Fibroblast of lung (primary cell): ENCODE measurements around the gene KIAA1217. TPM values are rescaled to one million over a fixed set of nuclear protein-coding genes. Genes with fewer than 3 reads are reported as not detected.

ENCODE experiments used
- DNase-seq, 2 donors: peaks; one replicate each; pipeline versions ENCODE4 v3.0.0 to v3.0.0-alpha.2; 2010; ENCODE audit warnings: low read depth in 2 of 2
- H2AFZ ChIP-seq: 2 replicates; pipeline ENCODE4 v1.5.1; 2012; ENCODE audit warnings: low read length, control low read depth, inconsistent platforms
- H3K27ac ChIP-seq: 2 replicates; pipeline ENCODE4 v1.5.1; 2011; ENCODE audit warnings: low read length, control low read depth; ENCODE audit not compliant: insufficient read depth
- H3K27me3 ChIP-seq: 2 replicates; pipeline ENCODE4 v1.5.1; 2011; ENCODE audit warnings: mild to moderate bottlenecking, low read length; ENCODE audit not compliant: control insufficient read depth, insufficient read depth
- H3K36me3 ChIP-seq: 2 replicates; pipeline ENCODE4 v1.5.1; 2011; ENCODE audit warnings: low read length; ENCODE audit not compliant: control insufficient read depth, insufficient read depth
- H3K4me1 ChIP-seq: 2 replicates; pipeline ENCODE4 v1.5.1; 2011; ENCODE audit warnings: low read length; ENCODE audit not compliant: control insufficient read depth, insufficient read depth; ENCODE audit errors: extremely low read depth
- H3K4me2 ChIP-seq: 2 replicates; pipeline ENCODE4 v1.5.1; 2011; ENCODE audit warnings: low read length, control low read depth; ENCODE audit not compliant: insufficient read depth; ENCODE audit errors: extremely low read depth
- H3K4me3 ChIP-seq, 4 experiments: fragments of 200-600 bp in 1 of 4; sonication (generic) in 1 of 4; replicated peaks in 1 of 4; 2 replicates each; pipeline ENCODE4 v1.5.1; 2011 to 2016; ENCODE audit warnings: low read length in 4 of 4, low read depth in 3 of 4, mild to moderate bottlenecking in 3 of 4, control low read depth in 2 of 4, inconsistent platforms in 1 of 4, mixed read lengths in 1 of 4; ENCODE audit not compliant: insufficient read depth in 1 of 4; ENCODE audit errors: control extremely low read depth in 1 of 4
- H3K79me2 ChIP-seq: 2 replicates; pipeline ENCODE4 v1.5.1; 2012; ENCODE audit warnings: mild to moderate bottlenecking, low read length, inconsistent platforms; ENCODE audit not compliant: control insufficient read depth, insufficient read depth
- H3K9ac ChIP-seq: 2 replicates; pipeline ENCODE4 v1.5.1; 2011; ENCODE audit warnings: mild to moderate bottlenecking, low read length, control low read depth; ENCODE audit not compliant: insufficient read depth
- H3K9me3 ChIP-seq: 2 replicates; pipeline ENCODE4 v1.5.1; 2012; ENCODE audit warnings: low read depth, low read length; ENCODE audit not compliant: control insufficient read depth, insufficient read depth
- H4K20me1 ChIP-seq: 2 replicates; pipeline ENCODE4 v1.5.1; 2011; ENCODE audit warnings: low read length; ENCODE audit not compliant: control insufficient read depth, insufficient read depth; ENCODE audit errors: extremely low read depth
- EZH2 ChIP-seq: IDR thresholded peaks from 2 replicates; pipeline ENCODE4 v1.5.1; 2012; ENCODE audit warnings: low read length, control low read depth, mild to moderate bottlenecking; ENCODE audit errors: missing control alignments
- polyA plus RNA-seq, 2 donors: library from polyadenylated mRNA; depleted of rRNA in 1 of 2; stranded (reverse) in 1 of 2; unstranded in 1 of 2; fragments of >200 nt; gene quantifications; 2 replicates each; pipeline ENCODE4 v1.2.1, GENCODE V29; 2011 to 2012; ENCODE audit warnings: missing spikeins in 1 of 2
- total RNA-seq: library from RNA; depleted of rRNA; stranded (reverse); fragments of >200 nt; gene quantifications from 2 replicates; pipeline ENCODE4 v1.2.1, GENCODE V29; 2014
- TF ChIP-seq, protein P1 (sequence below), 2 donors: IDR thresholded peaks in 1 of 2; conservative IDR thresholded peaks in 1 of 2; 1 replicate in 1 of 2; 2 replicates in 1 of 2; pipeline ENCODE4 v1.5.1; 2011 to 2012; ENCODE audit warnings: low read length in 2 of 2, control low read depth in 1 of 2, inconsistent platforms in 1 of 2, low read depth in 1 of 2, mild to moderate bottlenecking in 1 of 2

Gene KIAA1217
- total and polyA plus RNA-seq, 2 donors (not counting 1 experiment from before 2014, with no cell fraction given), result 0.92 to 1.5 TPM

- TF ChIP-seq, protein P1, sequence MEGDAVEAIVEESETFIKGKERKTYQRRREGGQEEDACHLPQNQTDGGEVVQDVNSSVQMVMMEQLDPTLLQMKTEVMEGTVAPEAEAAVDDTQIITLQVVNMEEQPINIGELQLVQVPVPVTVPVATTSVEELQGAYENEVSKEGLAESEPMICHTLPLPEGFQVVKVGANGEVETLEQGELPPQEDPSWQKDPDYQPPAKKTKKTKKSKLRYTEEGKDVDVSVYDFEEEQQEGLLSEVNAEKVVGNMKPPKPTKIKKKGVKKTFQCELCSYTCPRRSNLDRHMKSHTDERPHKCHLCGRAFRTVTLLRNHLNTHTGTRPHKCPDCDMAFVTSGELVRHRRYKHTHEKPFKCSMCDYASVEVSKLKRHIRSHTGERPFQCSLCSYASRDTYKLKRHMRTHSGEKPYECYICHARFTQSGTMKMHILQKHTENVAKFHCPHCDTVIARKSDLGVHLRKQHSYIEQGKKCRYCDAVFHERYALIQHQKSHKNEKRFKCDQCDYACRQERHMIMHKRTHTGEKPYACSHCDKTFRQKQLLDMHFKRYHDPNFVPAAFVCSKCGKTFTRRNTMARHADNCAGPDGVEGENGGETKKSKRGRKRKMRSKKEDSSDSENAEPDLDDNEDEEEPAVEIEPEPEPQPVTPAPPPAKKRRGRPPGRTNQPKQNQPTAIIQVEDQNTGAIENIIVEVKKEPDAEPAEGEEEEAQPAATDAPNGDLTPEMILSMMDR (conservative IDR thresholded peaks at IDR 0.05 in 1 of 2, IDR thresholded peaks at IDR 0.05 in 1 of 2; ENCODE audit: low read depth in 1 of 2, low read length in 2 of 2), result no peak
- TF ChIP-seq EZH2, result no peak
- Histone ChIP-seq H3K4me1 (peaks cover 10% of the 10 kb centered on the region), H3K4me2 (peak overlapping the region; percentile 16), H4K20me1 (no peaks in the 10 kb centered on the region), H3K9ac (no peak overlapping the region), H3K27ac (no peak overlapping the region), H2AFZ (no peak overlapping the region), H3K27me3 (no peaks in the 10 kb centered on the region), H3K9me3 (no peaks in the 10 kb centered on the region), H3K36me3 (no peaks in the 10 kb centered on the region), H3K4me3 (peak overlapping the region in 2 of 4 experiments; percentile 51 to 77), H3K79me2 (no peaks in the 10 kb centered on the region)
- peak; percentile 40 to 45 for DNase-seq
Observed at GRCh38 chr10:24467605-24468004, 258.7 kb downstream of the KIAA1217 start.

DNA sequence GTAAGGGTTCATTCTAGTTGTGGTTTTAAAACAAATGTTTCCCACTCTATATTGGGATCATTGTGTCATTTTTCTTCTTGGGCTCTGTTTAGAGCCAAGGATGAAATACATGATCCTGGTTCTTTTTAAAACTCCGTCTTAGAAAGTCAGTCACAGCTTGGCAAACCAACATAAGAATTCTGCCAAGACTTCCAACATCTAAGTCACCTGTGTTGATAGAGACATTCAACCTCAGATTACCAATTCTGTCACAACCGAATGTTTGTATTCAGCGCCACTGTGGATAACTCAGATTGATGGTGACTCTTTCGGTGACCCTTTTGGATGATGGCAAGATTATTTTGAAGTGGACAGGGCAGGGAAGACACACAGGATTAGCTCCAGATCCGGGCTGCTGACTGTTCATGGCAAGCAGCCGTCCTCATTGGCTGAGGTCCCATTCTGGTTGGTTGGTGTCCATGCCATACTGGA, 259.4 kb downstream of the KIAA1217 start:
- H3K4me2 ChIP-seq, result no peak overlapping the region
- peak; percentile 9 to 58 for DNase-seq
- peaks cover 10% of the 10 kb centered on the region for H3K4me1 ChIP-seq
- no peaks in the 10 kb centered on the region for H3K27me3 ChIP-seq
- H4K20me1 ChIP-seq, result no peaks in the 10 kb centered on the region
- no peaks in the 10 kb centered on the region for H3K36me3 ChIP-seq
- peak overlapping the region in 2 of 4 experiments; percentile 51 to 77 for H3K4me3 ChIP-seq
- no peaks in the 10 kb centered on the region for H3K79me2 ChIP-seq
- H2AFZ ChIP-seq, result no peak overlapping the region
- no peak overlapping the region for H3K27ac ChIP-seq
- no peak overlapping the region for H3K9ac ChIP-seq
- no peak for TF ChIP-seq EZH2
- TF ChIP-seq, protein P1 (conservative IDR thresholded peaks at IDR 0.05 in 1 of 2, IDR thresholded peaks at IDR 0.05 in 1 of 2; ENCODE audit: low read depth in 1 of 2, low read length in 2 of 2), result no peak
- H3K9me3 ChIP-seq, result no peaks in the 10 kb centered on the region

- H3K4me3 ChIP-seq, result no peak overlapping the region
- no peaks in the 10 kb centered on the region for H3K4me1 ChIP-seq
- H2AFZ ChIP-seq, result no peak overlapping the region
- H3K36me3 ChIP-seq, result no peaks in the 10 kb centered on the region
- H3K4me2 ChIP-seq, result no peak overlapping the region
- no peaks in the 10 kb centered on the region for H3K9me3 ChIP-seq
- no peaks in the 10 kb centered on the region for H3K27me3 ChIP-seq
- H4K20me1 ChIP-seq, result no peaks in the 10 kb centered on the region
- no peak for TF ChIP-seq EZH2
- TF ChIP-seq, protein P1 (conservative IDR thresholded peaks at IDR 0.05 in 1 of 2, IDR thresholded peaks at IDR 0.05 in 1 of 2; ENCODE audit: low read depth in 1 of 2, low read length in 2 of 2), result no peak
- DNase-seq, result peak; percentile 12 to 25
- H3K79me2 ChIP-seq, result no peaks in the 10 kb centered on the region
- no peak overlapping the region for H3K27ac ChIP-seq
- H3K9ac ChIP-seq, result no peak overlapping the region
Observed at GRCh38 chr10:24469993-24470392, 261.1 kb downstream of the KIAA1217 start.
